HCT116 (cell line): Measurements from ENCODE around the gene MORF4L2. TPM values are rescaled to one million over a fixed set of nuclear protein-coding genes. Genes with fewer than 3 reads are reported as not detected.

Experiments
- total RNA-seq: library from RNA; stranded (reverse); gene quantifications from one replicate; pipeline ENCODE4 v1.2.1, GENCODE V29; 2021; ENCODE audit not compliant: unreplicated experiment

MORF4L2 gene
- total RNA-seq, 1 experiment from 2014 or later: 308 TPM

Other genes with a start within 250 kb of the MORF4L2 start
- gene RAB40A, start 167.2 kb downstream of the MORF4L2 start, total RNA-seq: not detected
- 23.5 TPM for gene TCEAL4, start 101.2 kb downstream of the MORF4L2 start, total RNA-seq
- not detected for gene TCEAL3, start 78.7 kb downstream of the MORF4L2 start, total RNA-seq
- gene TCEAL1, start 57.7 kb downstream of the MORF4L2 start, total RNA-seq: not detected
- gene TMEM31, start 24.2 kb upstream of the MORF4L2 start, total RNA-seq: not detected
- gene PLP1, start 90.1 kb upstream of the MORF4L2 start, total RNA-seq: not detected
- gene RAB9B, start 145.6 kb upstream of the MORF4L2 start, total RNA-seq: 0.05 TPM